ENCODE data around the gene PXDC1. TPM values are rescaled to one million over a fixed set of nuclear protein-coding genes. Genes with fewer than 3 reads are reported as not detected.
A peak's percentile ranks its signal among the peaks of the same experiment; 100 is the strongest.

PXDC1 gene
- total RNA-seq, 1 donor from 2014 or later, result 7.5 TPM

- no peak for DNase-seq
- H3K27ac Mint-ChIP-seq (ENCODE audit: unreplicated experiment), result peak overlapping the region; percentile 77
Observed at GRCh38 chr6:3731700-3732099, 19.8 kb downstream of the PXDC1 start.

GRCh38 chr6:3729603-3730344, 21.7 kb downstream of the PXDC1 start:
- Mint-ChIP-seq H3K27ac (ENCODE audit: unreplicated experiment) (no peak overlapping the region), H3K4me1 (ENCODE audit: low read depth, unreplicated experiment) (peaks cover 27% of the 10 kb centered on the region), H3K9me3 (ENCODE audit: unreplicated experiment) (peaks cover 13% of the 10 kb centered on the region), H3K27me3 (ENCODE audit: unreplicated experiment) (peaks cover 2% of the 10 kb centered on the region), H3K36me3 (ENCODE audit: unreplicated experiment) (peaks cover 17% of the 10 kb centered on the region), H3K4me3 (ENCODE audit: unreplicated experiment) (no peak overlapping the region)
- no peak for DNase-seq
- no peak for TF ChIP-seq CTCF (IDR thresholded peaks at IDR 0.05; ENCODE audit: partially characterized antibody, unreplicated experiment)

More at GRCh38 chr6:3731700-3732099, 19.8 kb downstream of the PXDC1 start:
- Mint-ChIP-seq H3K4me1 (ENCODE audit: low read depth, unreplicated experiment) (peaks cover 24% of the 10 kb centered on the region), H3K36me3 (ENCODE audit: unreplicated experiment) (peaks cover 36% of the 10 kb centered on the region), H3K27me3 (ENCODE audit: unreplicated experiment) (peaks cover 4% of the 10 kb centered on the region), H3K4me3 (ENCODE audit: unreplicated experiment) (no peak overlapping the region), H3K9me3 (ENCODE audit: unreplicated experiment) (peaks cover 17% of the 10 kb centered on the region)
- TF ChIP-seq CTCF (IDR thresholded peaks at IDR 0.05; ENCODE audit: partially characterized antibody, unreplicated experiment), result no peak

GRCh38 chr6:3727593-3728108, 23.9 kb downstream of the PXDC1 start:
- H3K4me3 Mint-ChIP-seq (ENCODE audit: unreplicated experiment), result no peak overlapping the region
- H3K36me3 Mint-ChIP-seq (ENCODE audit: unreplicated experiment), result peaks cover 11% of the 10 kb centered on the region
- no peak for TF ChIP-seq CTCF (IDR thresholded peaks at IDR 0.05; ENCODE audit: partially characterized antibody, unreplicated experiment)
- peaks cover 35% of the 10 kb centered on the region for H3K4me1 Mint-ChIP-seq (ENCODE audit: low read depth, unreplicated experiment)
- H3K9me3 Mint-ChIP-seq (ENCODE audit: unreplicated experiment), result peaks cover 8% of the 10 kb centered on the region
- H3K27me3 Mint-ChIP-seq (ENCODE audit: unreplicated experiment), result no peaks in the 10 kb centered on the region
- no peak for DNase-seq
- H3K27ac Mint-ChIP-seq (ENCODE audit: unreplicated experiment), result peak overlapping the region; percentile 7

GRCh38 chr6:3727036-3727435, 24.5 kb downstream of the PXDC1 start:
- no peak for TF ChIP-seq CTCF (IDR thresholded peaks at IDR 0.05; ENCODE audit: partially characterized antibody, unreplicated experiment)
- H3K27me3 Mint-ChIP-seq (ENCODE audit: unreplicated experiment), result no peaks in the 10 kb centered on the region
- H3K4me3 Mint-ChIP-seq (ENCODE audit: unreplicated experiment), result no peak overlapping the region
- peaks cover 5% of the 10 kb centered on the region for H3K9me3 Mint-ChIP-seq (ENCODE audit: unreplicated experiment)
- H3K27ac Mint-ChIP-seq (ENCODE audit: unreplicated experiment), result no peak overlapping the region
- no peak for DNase-seq
- peaks cover 11% of the 10 kb centered on the region for H3K36me3 Mint-ChIP-seq (ENCODE audit: unreplicated experiment)
- peaks cover 33% of the 10 kb centered on the region for H3K4me1 Mint-ChIP-seq (ENCODE audit: low read depth, unreplicated experiment)

GRCh38 chr6:3726421-3726820, 25.1 kb downstream of the PXDC1 start:
- Mint-ChIP-seq H3K27me3 (ENCODE audit: unreplicated experiment) (no peaks in the 10 kb centered on the region), H3K36me3 (ENCODE audit: unreplicated experiment) (peaks cover 11% of the 10 kb centered on the region), H3K9me3 (ENCODE audit: unreplicated experiment) (peaks cover 3% of the 10 kb centered on the region), H3K4me3 (ENCODE audit: unreplicated experiment) (no peak overlapping the region), H3K4me1 (ENCODE audit: low read depth, unreplicated experiment) (peaks cover 31% of the 10 kb centered on the region), H3K27ac (ENCODE audit: unreplicated experiment) (no peak overlapping the region)
- TF ChIP-seq CTCF (IDR thresholded peaks at IDR 0.05; ENCODE audit: partially characterized antibody, unreplicated experiment), result no peak
- DNase-seq, result no peak
